HG03159 (cell line): ENCODE measurements around the gene KIR2DL1.
"Not testable (repeated sequence)": the region's sequence is repeated elsewhere in the genome, so short reads cannot be mapped to it uniquely, and the experiment has no call there.

Experiments used
- ATAC-seq: cut with Tn5 transposase; IDR thresholded peaks from one replicate; pipeline ENCODE4 v1.9.1; 2021; ENCODE audit warnings: mild to moderate bottlenecking, moderate library complexity; ENCODE audit not compliant: unreplicated experiment

Gene KIR2DL1

DNA sequence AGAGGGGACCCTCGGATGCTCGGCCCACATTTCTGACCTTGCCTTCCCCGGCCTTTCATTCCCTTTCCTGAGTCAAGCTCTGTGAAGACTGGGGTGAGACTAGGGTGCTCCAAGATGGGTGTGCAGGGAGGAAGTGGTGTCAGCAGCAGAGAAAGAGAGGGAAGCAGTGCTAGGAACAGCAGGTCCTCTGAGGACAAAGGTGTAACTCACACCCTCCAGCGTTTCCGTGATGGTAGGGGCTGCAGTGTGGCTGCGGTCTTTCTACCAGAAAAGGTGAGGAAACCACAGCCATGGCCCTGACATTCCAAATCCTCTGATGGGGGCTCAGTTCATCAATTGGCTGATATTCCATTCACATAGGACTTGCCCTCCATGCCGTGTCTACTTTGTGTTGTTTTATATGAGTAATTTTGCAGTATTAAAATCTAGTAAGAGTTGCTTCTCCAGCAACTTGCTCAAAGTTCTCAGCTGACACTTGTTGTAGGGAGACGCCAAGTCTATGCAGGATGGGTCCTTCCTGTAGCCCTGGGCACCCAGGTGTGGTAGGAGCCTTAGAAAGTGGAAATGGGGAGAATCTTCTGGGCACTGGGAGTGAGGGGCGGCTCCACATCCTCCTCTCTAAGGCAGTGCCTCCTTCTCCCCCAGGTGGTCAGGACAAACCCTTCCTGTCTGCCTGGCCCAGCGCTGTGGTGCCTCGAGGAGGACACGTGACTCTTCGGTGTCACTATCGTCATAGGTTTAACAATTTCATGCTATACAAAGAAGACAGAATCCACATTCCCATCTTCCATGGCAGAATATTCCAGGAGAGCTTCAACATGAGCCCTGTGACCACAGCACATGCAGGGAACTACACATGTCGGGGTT, 48.3 kb downstream of the KIR2DL1 start:
- no peak for ATAC-seq

GRCh38 chr19:54824416-54824815, 54.8 kb downstream of the KIR2DL1 start:
- ATAC-seq: not testable (repeated sequence)

DNA sequence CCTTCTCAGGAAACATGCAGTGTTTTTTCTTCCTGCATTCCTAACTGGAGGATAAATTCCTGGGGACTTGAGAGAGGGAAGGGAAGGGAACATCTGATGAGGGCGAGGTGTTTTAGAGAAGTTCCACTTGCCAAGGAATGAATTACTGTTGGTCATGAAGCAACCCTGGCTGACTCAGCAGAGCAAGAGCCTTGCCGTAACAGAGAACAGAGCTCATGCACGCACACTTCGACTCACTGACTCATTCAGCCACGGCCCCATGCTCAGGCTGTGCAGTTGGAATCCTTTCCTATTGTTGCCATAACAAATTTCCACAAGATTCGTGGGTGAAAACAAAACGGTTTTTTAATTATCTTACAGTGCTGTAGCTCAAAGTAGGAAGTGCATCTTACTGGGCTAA, 55.7 kb downstream of the KIR2DL1 start:
- not testable (repeated sequence) for ATAC-seq

DNA sequence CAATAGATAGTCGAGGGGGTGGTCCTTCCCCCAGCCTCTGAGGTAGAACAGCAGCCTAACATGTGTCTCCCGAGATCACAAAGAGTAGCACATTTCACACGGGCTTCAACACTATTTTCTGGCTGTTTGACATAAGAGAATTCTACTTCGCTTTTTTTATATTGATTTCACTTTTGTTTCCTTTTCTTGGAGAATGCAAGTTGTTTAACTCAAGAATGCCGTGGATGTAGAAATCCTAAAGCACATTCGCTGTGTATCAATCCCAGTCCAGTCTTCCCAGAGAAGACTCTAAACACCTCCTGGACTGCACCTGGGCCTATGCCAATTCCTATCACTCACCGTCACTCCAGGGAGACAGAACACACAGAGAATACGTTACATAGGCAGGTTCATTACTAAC, 58.5 kb downstream of the KIR2DL1 start:
- ATAC-seq: not testable (repeated sequence)

DNA sequence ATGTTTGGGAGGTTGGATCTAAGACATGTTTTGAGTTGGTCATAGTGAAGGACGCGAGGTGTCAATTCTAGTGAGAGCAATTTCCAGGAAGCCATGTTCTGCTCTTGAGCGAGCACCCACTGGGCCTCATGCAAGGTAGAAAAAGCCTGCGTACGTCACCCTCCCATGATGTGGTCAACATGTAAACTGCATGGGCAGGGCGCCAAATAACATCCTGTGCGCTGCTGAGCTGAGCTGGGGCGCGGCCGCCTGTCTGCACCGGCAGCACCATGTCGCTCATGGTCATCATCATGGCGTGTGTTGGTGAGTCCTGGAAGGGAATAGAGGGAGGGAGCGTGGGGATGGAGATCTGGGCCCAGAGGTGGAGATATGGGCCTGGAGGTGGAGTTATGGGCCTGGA, 62.9 kb downstream of the KIR2DL1 start, which contains the start of gene KIR2DS4:
Gene KIR2DS4 (plus strand): TSS at position 181 of the 400 bp plus-strand sequence.
- not testable (repeated sequence) for ATAC-seq
